ENCODE results near the gene TRIM9.

- TF ChIP-seq CTCF (IDR thresholded peaks at IDR 0.05; ENCODE audit: low read length), result no peak
- no peak for TF ChIP-seq EZH2 (optimal IDR thresholded peaks at IDR 0.05; ENCODE audit: low read depth, low read length)
- no peak for TF ChIP-seq EZH2phosphoT487 (IDR thresholded peaks at IDR 0.05; ENCODE audit: low read length)
Measured at GRCh38 chr14:50979941-50980850, 114.7 kb downstream of the TRIM9 start.
